Measurements from ENCODE around the gene SRRM1. TPM values are rescaled to one million over a fixed set of nuclear protein-coding genes. Genes with fewer than 3 reads are reported as not detected.

Gene SRRM1
- total RNA-seq, 1 experiment from 2014 or later, result 160 TPM

GRCh38 chr1:24621121-24621520 is 22.0 kb upstream of the SRRM1 start:
- TF ChIP-seq TCF7L2 (IDR thresholded peaks at IDR 0.05; ENCODE audit: low read depth, low read length) (no peak), POLR2AphosphoS5 (IDR thresholded peaks at IDR 0.05; ENCODE audit: low read depth, low read length) (no peak)
- BruUV-seq (replicated peaks), result no TSS peak
- CTCF ChIA-PET, result no interaction called here
- POLR2A ChIA-PET, result no interaction called here
- peaks cover 2% of the 10 kb centered on the region; the same call in 1 of the 2 replicates for H3K27me3 ChIP-seq (ENCODE audit: control insufficient read depth, insufficient read depth, low read length)
- no peak overlapping the region for H3K4me3 ChIP-seq (ENCODE audit: low read depth in 2 of 2, low read length in 2 of 2)
- intact Hi-C loops (cut with micrococcal nuclease; ENCODE audit: unreplicated experiment), result no loop called here
- ATAC-seq (no peak), DNase-seq (ENCODE audit: low read depth, low spot score) (no peak)
- no peaks in the 10 kb centered on the region for H3K4me1 ChIP-seq (ENCODE audit: control insufficient read depth, insufficient read depth, low read length)
- in situ Hi-C loops (cut with HindIII; ENCODE audit: low pct_unique_long_range_greater_than_20kb, low sequenced_read_pairs), result no loop called here
- no peak overlapping the region for H3K27ac ChIP-seq (ENCODE audit: low read length)
- H3K36me3 ChIP-seq (ENCODE audit: control insufficient read depth, insufficient read depth, low read length), result no peaks in the 10 kb centered on the region
- H3K9me3 ChIP-seq (ENCODE audit: control insufficient read depth, insufficient read depth, low read depth, low read length), result no peaks in the 10 kb centered on the region

GRCh38 chr1:24622218-24622617 is 20.9 kb upstream of the SRRM1 start:
- Histone ChIP-seq H3K4me3 (ENCODE audit: low read depth in 2 of 2, low read length in 2 of 2) (no peak overlapping the region), H3K27ac (ENCODE audit: low read length) (no peak overlapping the region), H3K27me3 (ENCODE audit: control insufficient read depth, insufficient read depth, low read length) (no peaks in the 10 kb centered on the region), H3K4me1 (ENCODE audit: control insufficient read depth, insufficient read depth, low read length) (no peaks in the 10 kb centered on the region), H3K9me3 (ENCODE audit: control insufficient read depth, insufficient read depth, low read depth, low read length) (no peaks in the 10 kb centered on the region), H3K36me3 (ENCODE audit: control insufficient read depth, insufficient read depth, low read length) (no peaks in the 10 kb centered on the region)
- POLR2A ChIA-PET, result no interaction called here
- CTCF ChIA-PET, result no interaction called here
- in situ Hi-C loops (cut with HindIII; ENCODE audit: low pct_unique_long_range_greater_than_20kb, low sequenced_read_pairs) (no loop called here), intact Hi-C loops (cut with micrococcal nuclease; ENCODE audit: unreplicated experiment) (no loop called here)
- no TSS peak for BruUV-seq (replicated peaks)
- DNase-seq (ENCODE audit: low read depth, low spot score) (no peak), ATAC-seq (no peak)
- TF ChIP-seq SIN3A (IDR thresholded peaks at IDR 0.05; ENCODE audit: borderline replicate concordance, insufficient read depth, low read depth, low read length) (no peak), REST (IDR thresholded peaks at IDR 0.05; ENCODE audit: insufficient read depth in 1 of 2, low read depth in 2 of 2, low read length in 1 of 2) (no peak), CTCF (IDR thresholded peaks at IDR 0.05) (no peak), TCF7L2 (IDR thresholded peaks at IDR 0.05; ENCODE audit: low read depth, low read length) (no peak), POLR2AphosphoS5 (IDR thresholded peaks at IDR 0.05; ENCODE audit: low read depth, low read length) (no peak)

GRCh38 chr1:24632832-24633175 is 10.3 kb upstream of the SRRM1 start:
- ChIA-PET POLR2A (interaction anchor here (1.0 kb wide), 1 partner anchor 20 kb away, joined by 4 read pairs; no protein-coding TSS in a partner anchor), CTCF (no interaction called here)
- Histone ChIP-seq H3K36me3 (ENCODE audit: control insufficient read depth, insufficient read depth, low read length) (no peaks in the 10 kb centered on the region), H3K4me1 (ENCODE audit: control insufficient read depth, insufficient read depth, low read length) (no peaks in the 10 kb centered on the region), H3K27ac (ENCODE audit: low read length) (no peak overlapping the region), H3K27me3 (ENCODE audit: control insufficient read depth, insufficient read depth, low read length) (no peaks in the 10 kb centered on the region), H3K9me3 (ENCODE audit: control insufficient read depth, insufficient read depth, low read depth, low read length) (no peaks in the 10 kb centered on the region), H3K4me3 (ENCODE audit: low read depth in 2 of 2, low read length in 2 of 2) (no peak overlapping the region)
- intact Hi-C loops (cut with micrococcal nuclease; ENCODE audit: unreplicated experiment), result loop anchor here (10.0 kb wide), 1 partner anchor 218 kb away; the partner anchor contains the start of genes NIPAL3 and STPG1
- no TSS peak for BruUV-seq (replicated peaks)
- DNase-seq (ENCODE audit: low read depth, low spot score), result no peak
- no peak for TF ChIP-seq REST (IDR thresholded peaks at IDR 0.05; ENCODE audit: insufficient read depth in 1 of 2, low read depth in 2 of 2, low read length in 1 of 2)
- TF ChIP-seq POLR2AphosphoS5 (IDR thresholded peaks at IDR 0.05; ENCODE audit: low read depth, low read length), result no peak
- no peak for TF ChIP-seq CTCF (IDR thresholded peaks at IDR 0.05)
- TF ChIP-seq SIN3A (IDR thresholded peaks at IDR 0.05; ENCODE audit: borderline replicate concordance, insufficient read depth, low read depth, low read length), result no peak
- TF ChIP-seq TCF7L2 (IDR thresholded peaks at IDR 0.05; ENCODE audit: low read depth, low read length), result no peak
- in situ Hi-C loops (cut with HindIII; ENCODE audit: low pct_unique_long_range_greater_than_20kb, low sequenced_read_pairs), result loop anchor here (10.0 kb wide), 1 partner anchor 238 kb away; no protein-coding TSS in a partner anchor
- ATAC-seq, result no peak
